ENCODE data around the gene CTCF.
A peak's percentile ranks its signal among the peaks of the same experiment; 100 is the strongest.

CTCF gene

DNA sequence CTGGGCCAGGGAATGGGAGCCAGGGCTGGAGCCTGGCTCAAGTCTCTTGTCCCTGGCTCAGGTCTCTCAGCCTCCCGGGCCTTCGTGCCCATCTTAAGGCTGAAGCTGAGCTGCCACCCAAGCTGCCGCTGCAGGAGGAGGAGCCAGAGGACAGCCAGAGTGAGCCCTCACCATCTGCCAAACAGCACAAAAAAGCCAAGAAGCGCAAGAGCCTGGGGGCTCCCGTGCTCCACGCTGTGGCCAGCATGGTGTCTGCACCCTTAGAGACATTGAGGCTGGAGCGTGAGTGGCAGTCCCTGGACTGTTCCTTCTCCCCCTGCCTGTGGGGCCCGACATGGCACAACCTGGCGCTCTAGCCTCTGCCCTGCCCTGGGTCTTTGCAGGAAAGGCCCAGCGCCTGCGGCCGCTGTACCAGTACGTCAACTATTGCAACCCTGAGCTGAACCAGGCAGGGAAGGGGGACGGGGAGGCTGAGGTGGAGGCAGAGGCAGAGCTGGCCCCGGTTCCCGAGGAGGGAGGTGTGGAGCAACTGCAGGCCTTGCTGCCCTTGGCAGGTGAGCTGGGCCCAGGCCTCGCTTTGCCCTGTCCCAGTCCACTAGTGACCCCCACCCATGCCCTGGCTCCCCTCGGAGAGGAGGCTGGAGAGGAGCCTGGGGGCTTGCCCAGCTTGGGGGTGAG, 105.6 kb downstream of the CTCF start:
- peak; percentile 28 for DNase-seq

DNA sequence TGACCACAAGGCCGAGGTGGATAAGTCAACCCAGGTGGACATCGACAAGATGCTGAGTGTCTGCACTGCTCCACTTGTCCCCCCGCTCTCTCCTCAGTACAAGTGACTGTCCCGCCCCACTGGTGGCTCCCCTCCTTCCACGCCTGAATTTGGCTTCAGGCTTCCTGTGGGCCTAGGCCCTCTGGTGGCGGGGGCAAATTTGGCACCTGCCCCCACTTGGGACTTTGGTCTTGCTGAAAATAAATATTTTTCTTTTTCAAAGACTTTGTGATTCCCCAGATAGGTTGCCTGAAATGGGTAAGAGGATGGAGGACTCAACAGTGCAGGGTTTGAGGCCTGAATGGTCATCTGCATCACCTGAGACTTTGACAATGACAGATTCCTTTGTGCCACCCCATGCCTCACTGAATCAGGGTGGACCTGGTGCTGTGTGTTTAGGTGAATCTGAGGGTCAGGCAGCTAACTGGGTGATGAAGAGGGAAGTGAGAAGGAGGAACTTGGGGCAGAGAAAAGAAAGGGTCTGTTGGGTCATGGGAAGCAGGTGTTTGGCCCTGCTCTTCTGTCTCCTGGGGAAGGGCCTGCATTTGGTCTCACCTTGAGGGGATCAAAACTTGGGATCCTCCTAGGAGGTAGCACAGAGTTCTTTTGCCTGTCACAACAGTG, 106.3 kb downstream of the CTCF start:
- no peak for DNase-seq

DNA sequence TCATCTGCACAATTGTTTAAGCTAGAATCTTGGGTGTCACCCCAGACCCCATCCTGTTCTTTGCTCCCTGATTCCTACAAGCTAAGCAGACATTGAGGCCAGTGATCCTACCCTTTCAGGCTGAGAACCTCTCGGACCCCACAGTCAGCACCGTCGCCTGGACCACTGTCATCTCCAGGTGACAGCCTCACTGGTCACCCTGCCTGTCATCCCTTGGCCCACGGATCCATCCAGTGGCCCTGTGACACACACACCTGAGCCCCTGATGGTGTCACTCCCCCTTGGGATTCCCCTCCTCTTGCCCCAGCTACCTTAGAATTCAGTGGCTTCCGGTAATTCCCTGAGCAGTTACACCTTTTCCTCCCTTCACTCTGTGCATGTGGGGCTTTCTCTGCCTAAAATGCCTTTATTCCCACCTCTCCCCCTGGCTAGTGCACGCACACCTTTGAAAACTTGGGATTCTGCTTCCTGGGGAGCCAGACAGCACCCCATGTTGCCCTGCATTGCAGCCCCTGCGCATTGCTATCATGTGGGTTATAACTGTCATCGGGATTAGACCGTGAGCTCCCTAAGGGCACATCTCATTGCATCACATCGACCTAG, 107.3 kb downstream of the CTCF start:
- no peak for DNase-seq

DNA sequence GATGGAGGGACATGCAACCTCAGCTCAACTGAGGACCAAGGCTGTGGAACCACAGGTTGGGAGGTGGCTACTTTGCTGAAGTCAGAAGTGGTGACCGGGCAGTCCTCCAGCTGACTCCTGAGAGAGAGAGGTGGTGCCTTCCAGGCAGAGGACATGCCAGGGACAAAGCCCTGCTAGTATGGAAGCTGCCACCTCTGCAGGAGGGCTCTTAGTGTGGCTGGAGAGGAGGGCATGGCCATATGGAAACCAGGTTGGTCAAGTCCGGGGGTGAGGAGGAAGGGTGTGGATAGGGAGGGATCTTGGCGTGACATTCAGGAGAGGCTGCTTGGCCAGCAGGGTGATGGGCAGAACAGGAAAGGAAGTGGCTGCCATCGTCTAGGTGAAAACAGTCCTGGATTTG, 110.0 kb downstream of the CTCF start:
- no peak for DNase-seq

DNA sequence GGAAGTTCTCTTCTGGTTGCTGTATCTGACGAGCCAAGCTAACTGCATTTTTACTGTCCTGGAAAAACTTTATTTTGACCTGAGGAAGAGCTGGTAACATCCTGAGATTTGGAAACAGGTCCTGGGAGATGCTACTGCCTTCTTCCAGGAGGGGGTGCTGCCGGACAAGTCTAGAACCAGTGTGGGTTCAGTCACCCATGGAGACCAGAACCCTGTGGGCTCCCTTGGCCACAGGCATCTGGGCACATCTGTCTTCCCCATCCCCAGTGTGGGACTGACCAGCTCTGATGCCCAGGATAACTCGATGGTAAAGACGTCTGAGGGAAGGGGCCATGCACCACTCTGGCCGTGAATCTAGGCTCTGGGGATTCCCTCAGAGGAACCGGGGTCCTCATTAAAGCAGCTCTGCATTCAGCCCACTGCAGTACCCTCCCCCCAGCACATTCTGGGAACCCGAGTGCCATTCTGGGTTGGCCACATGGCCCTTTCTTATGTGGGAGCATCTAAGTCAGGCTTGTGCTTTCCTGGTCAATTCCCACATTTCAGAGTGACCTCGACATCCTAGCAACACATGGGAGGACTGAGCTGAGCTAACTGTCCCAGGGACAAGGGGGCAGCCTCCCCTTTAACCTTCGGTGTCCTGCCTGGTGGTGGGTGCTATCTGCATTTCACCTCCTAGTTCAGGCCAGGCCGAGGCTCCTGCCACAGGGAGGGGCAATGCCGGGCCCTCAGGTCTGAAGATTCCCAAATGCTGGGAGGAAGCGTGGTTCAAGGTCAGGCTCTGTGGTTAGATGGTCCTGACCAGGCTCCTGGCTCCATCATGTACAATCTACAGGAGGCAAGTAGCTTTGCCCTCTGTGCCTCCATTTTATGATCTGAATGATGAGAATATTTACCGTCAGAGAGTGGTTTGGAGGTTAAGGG, 110.7 kb downstream of the CTCF start:
- DNase-seq: no peak

DNA sequence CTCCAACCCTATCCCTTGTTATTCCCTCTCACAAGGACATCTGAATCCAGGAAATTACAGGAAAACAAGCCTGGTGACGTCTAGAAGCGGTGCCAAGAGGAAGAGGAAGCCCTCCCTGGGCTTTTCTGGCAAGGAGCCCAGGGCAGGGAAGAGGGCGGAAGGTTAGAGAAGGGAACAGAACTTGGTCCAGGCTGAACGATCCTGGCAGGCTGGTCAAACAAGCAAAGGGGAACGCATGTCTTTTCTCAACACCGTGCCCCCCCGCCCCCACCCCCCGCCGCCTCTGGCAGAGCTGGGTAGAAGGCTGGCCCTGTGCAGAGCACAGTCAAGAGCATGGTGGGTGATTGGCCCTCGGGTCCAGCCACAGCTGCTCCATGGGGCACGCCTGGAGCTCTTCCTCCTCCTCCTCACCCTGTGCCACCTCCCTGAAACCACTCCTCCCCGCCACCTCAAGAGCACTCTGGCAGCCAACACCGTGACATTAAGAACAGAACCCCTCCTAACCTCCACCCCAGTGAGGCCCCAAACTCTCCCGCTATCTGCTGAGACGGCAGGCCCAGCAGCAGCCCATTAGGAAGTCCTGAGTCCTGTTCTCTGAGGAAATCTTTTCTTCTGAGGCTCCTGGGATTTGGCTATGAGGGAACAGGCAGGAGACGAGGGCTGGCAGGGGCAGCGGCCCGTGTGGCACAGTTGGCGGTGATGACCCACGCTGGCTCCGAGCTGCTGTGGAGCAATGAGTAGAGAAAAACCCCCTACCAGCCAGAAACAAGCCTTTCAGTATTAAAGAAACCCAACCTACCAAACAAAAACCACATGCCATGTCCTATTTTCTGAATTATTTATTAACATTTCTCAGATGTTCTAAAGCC, 111.6 kb downstream of the CTCF start:
- DNase-seq: no peak

DNA sequence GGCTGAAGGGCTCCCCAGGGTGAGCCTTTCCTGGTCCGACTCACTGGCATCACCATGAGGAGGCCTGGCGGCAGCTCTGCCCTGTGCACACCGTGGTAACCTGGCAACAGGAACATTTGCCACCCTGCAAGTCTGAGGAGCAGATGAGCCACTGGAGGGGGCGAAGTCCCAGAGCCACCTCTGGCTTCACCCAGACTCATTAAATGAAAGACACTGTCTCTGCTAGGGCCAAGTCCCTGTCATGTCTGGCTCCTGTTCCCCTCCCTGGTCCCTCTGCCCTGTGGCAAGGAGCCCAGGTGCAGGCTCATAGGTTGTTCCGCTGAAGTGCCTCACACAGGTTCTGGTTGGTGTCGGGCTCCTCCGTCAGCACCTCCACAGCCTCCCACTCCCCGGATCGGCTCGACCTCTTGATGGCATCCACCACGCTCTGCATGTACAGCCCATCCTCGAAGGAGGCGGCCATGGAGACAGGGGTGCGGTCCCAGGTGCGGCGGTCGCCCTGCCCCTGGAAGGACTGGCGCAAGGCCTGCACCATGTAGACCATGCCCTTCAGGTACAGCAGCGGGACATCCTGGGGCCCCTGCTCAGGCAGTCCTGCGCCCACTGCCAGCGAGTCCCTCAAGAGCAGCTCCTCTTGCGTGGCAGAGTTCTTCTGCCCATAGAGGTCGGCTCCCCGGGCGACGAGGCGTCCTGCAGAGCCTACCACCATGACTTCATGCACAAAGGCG, 112.7 kb downstream of the CTCF start:
- no peak for DNase-seq

DNA sequence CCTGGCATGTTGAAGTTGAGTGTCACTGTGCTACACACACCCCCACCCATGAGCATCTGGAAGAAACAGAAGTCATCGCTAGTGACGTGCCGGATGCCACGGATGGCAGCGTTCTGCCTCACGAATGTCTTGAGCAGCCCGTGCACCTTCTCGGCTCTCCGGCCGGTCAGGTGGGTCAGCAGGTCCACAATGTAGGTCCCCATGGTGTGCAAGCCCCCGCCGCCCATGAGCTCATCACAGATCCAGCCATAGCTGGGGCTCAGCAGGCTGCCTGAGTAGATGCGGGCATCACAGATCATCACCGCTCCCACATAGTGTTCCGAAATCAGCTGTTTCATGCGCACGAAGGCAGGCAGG, 113.2 kb downstream of the CTCF start:
- no peak for DNase-seq

DNA sequence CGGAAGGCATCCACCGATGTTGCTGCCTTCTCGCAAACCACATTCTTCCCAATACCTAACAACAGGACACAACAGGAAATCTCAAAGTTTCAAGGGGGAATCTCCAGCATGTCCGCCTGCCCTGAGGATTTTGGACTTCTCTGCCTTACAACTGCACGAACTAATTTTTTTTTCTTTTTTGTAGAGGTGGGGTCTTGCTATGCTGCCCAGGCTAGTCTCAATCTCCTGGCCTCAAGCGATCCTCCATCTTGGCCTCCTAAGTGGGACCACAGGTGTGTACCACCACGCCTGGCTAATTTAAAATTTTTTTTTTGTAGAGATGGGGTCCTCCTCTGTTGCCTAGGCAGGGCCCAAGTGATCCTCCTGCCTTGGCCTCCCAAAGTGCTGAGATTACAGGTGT, 113.7 kb downstream of the CTCF start:
- no peak for DNase-seq

DNA sequence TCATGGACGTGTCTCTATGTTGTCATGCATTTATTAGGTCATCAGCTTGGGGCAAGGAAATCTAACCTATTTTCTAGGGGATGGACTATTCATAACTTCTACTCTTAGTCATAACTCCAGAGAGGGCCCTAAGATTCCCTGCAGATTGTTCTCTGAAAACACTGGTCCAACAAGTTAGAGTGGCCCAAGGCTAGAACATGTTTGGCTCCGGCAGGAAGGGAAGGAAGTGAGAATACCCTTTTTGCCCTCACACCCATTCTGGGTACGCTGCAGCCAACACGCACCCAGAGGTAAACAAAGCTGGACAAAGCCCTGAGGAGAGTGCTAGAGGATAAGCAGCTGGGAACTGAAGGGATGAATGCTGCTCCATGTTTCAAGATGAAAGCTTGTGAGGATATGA, 114.2 kb downstream of the CTCF start:
- no peak for DNase-seq

DNA sequence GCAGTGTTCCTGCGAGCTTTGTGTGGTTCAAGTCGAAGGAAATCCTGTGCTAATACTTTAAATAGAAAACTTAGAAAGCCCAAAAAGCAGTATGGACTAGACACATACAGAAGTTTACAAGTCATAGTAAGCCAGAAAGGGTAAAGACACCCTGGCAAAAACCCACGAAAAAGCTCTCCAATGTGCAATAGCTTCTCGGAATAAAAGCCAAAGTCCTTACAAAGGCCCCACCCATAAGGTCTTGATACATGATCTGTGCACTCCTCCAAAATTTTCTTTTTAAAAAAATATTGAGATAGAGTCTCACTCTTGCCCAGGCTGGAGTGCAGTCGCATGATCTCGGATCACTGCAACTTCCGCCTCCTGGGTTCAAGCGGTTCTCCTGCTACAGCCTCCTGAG, 114.6 kb downstream of the CTCF start:
- no peak for DNase-seq

DNA sequence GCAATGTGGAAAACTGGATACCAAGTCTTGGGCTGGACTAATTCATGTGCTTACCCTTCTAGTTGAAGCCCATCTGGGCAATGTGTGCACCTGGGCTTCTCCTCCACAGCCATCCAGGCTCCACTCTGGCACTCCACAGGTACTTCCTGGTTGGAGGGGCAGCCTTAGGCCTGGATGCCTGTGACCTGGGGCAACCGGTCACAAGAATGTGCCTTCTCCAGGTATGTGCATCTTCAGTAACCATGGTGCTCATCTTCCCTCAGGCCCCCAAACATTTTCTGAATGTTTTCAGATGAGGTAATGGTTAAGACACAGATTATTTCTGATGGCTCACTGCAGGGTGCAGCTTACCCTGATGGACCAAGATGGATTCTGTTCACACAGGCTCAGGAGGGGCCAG, 115.4 kb downstream of the CTCF start:
- no peak for DNase-seq

DNA sequence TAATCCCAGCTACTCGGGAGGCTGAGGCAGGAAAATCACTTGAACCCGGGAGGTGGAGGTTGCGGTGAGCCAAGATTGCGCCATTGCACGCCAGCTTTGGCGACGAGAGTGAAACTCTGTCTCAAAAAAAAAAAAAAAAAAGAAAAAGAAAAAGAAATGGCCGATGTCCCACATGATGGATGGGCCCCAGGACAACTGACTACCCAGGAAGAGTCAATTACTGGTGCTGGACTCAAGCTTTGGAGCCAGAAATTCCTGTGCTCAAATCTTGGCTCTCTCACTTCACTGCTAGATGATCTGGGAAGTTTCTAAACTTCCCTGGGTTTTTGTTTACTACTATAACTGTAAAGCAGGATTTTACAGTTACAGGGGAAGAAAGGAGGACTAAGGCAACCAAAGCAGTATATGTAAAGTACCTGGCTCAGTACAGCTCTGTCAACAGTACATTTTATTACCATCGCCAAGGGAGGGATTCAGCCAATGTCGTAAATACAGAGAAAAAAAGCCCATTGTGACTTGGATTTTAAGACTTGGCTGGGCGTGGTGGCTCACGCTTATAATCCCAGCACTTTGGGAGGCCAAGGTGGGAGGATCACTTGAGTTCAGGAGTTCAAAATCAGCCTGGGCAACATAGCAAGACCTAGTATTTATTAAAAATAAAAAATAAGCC, 116.2 kb downstream of the CTCF start:
- no peak for DNase-seq

DNA sequence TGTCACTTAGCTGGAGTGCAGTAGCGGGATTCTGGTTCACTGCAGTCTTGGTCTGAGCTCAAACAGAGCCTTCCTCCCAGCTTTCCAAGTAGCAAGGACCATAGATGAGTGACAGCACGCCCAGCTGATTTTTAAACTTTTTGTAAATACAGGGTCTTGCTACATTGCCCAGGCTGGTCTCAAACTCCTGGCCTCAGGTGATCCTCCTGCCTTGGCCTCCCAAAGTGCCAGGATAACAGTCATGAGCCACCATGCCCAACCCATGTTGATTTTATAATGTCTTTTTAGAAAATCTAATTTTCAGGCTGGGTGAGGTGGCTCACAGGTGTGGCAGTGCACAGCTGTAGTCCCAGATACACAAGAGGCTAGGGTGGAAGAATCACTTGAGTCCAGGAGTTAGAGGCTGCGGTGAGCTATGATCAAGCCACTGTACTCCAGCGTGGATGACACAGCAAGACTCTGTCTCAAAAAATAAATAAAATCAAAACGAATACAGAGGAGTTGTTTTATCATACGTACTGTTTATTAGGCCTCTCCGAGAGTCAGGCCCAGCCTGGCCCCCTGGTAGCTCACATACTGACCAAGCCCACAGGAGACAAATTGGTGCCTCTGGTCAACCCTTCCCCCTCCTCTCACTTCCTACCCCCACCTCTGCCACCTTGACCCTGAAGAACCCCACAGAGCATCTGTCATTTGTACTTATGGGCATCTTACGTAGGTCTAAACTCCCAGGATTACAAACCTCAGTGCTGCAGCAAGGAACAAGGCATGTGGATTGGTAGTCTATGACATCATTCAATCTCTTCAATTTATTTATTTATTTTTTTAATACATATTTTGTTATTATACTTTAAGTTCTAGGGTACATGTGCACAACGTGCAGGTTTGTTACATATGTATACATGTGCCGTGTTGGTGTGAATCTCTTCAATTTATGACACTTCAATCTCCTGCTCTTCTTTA, 117.9 kb downstream of the CTCF start:
- DNase-seq: no peak

DNA sequence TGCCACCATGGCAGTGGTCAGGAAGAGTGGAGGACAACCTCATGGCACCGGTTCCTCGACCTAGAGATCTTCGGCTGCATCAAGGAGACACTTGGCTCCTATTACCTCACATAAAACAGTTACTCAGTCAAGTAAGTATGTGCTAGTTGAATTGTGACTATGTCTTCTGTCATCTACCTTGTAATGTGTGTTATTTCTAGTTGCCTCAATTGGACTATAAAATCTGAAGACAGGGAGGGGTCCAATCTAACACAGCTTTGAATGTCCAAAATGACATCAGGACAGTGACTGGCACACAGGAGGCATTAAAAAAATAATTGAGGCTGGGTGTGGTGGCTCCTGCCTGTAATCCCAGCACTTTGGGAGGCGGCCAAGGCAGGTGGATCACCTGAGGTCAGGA, 121.4 kb downstream of the CTCF start:
- no peak for DNase-seq

DNA sequence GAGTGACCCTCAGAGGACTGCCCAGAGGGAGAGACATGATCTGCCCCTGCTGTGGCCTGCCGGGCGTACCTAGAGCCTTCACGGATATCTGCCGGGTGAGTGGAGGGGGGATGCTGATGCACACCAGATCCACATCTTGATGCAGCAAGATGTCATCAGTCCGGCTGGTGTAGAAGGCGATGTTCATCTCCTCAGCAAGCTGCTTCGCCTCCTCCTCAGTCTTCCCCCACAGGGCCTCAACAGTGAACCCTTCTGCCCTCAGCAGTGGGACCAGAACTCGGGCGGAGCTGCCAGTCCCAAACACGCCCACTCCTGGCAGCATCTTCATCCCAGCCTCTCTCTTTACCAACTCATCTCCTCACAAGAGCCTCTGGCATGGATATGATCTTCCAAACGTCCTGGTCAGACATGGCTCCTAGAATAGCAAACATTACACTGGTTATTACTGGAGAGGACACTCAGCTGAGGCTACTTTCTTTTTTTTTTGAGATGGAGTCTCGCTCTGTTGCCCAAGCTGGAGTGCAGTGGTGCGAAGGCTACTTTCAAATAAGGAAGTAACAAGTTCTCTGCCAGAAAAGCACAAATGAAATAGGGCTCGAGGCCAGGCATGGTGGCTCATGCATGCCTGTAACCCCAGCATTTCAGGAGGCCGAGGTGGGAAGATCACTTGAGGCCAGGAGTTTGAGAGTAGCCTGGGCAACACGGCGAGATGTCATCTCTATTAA, 123.2 kb downstream of the CTCF start:
- DNase-seq: no peak
